GM12891 (cell line): ENCODE data around the gene UBALD2.

Experiments used
- POLR2A ChIP-seq: IDR thresholded peaks from 2 replicates; pipeline ENCODE4 v1.6.1; 2011; ENCODE audit warnings: low read depth, low read length, control low read depth
- SPI1 ChIP-seq: IDR thresholded peaks from 2 replicates; pipeline ENCODE4 v1.6.1; 2011; ENCODE audit warnings: low read depth, low read length, control low read depth
- TAF1 ChIP-seq: IDR thresholded peaks from 2 replicates; pipeline ENCODE4 v1.6.1; 2011; ENCODE audit warnings: low read depth, low read length, control low read depth

GRCh38 chr17:76263896-76264295, 1.3 kb upstream of the UBALD2 start:
- TF ChIP-seq POLR2A (no peak), SPI1 (no peak), TAF1 (no peak)
